ENCODE results near the gene CCDC188. TPM values are rescaled to one million over a fixed set of nuclear protein-coding genes. Genes with fewer than 3 reads are reported as not detected.

The CCDC188 gene
- total and polyA plus RNA-seq, 9 of the 15 experiments (the other 6 are each of a cell fraction or from before 2014, with no cell fraction given) = not detected

GRCh38 chr22:20127869-20128618 lies 22.8 kb downstream of the CCDC188 start (continued):
- TF ChIP-seq ZHX1 (conservative IDR thresholded peaks at IDR 0.05; ENCODE audit: low read length) = no peak
- 0 out of 2 replicates have a peak, but pooled peaks have one; percentile 1 for TF ChIP-seq POLR2AphosphoS5 (IDR thresholded peaks at IDR 0.05; ENCODE audit: control insufficient read depth, insufficient read depth, low read depth, low read length)
- peak; percentile 26; the same call in 1 of the 2 replicates for TF ChIP-seq ZKSCAN1 (IDR thresholded peaks at IDR 0.05; ENCODE audit: low read depth, low read length)
- 0 out of 2 replicates have a peak, but pooled peaks have one; percentile 33 for TF ChIP-seq ZNF583 (CRISPR knock-in tag; IDR thresholded peaks at IDR 0.05)
- TF ChIP-seq BCLAF1 (IDR thresholded peaks at IDR 0.05; ENCODE audit: borderline replicate concordance in 1 of 2, control insufficient read depth in 1 of 2, low read depth in 2 of 2, low read length in 1 of 2) = peak in 1 of 2 experiments; percentile 16; a peak in 1 of 4 replicates
- TF ChIP-seq ZNF282 (CRISPR knock-in tag; IDR thresholded peaks at IDR 0.05) = no peak
- TF ChIP-seq HNRNPUL1 (IDR thresholded peaks at IDR 0.05; ENCODE audit: low read length) = 0 out of 2 replicates have a peak, but pooled peaks have one; percentile 35
- peak; percentile 32 for TF ChIP-seq CHD2 (IDR thresholded peaks at IDR 0.05; ENCODE audit: low read depth, low read length)
- peak; percentile 82 for TF ChIP-seq RFX7 (CRISPR knock-in tag; IDR thresholded peaks at IDR 0.05)
- TF ChIP-seq DNMT1 (IDR thresholded peaks at IDR 0.05) = 0 out of 2 replicates have a peak, but pooled peaks have one; percentile 9
- TF ChIP-seq FIP1L1 (IDR thresholded peaks at IDR 0.05; ENCODE audit: low read depth, low read length, poor library complexity, severe bottlenecking) = peak; percentile 17
- no peak for TF ChIP-seq BDP1 (IDR thresholded peaks at IDR 0.05; ENCODE audit: insufficient read depth, insufficient read length)
- 0 out of 2 replicates have a peak, but pooled peaks have one; percentile 12 for TF ChIP-seq PATZ1 (CRISPR knock-in tag; IDR thresholded peaks at IDR 0.05; ENCODE audit: borderline replicate concordance)
- no peak for TF ChIP-seq GATAD2A (IDR thresholded peaks at IDR 0.05)
- TF ChIP-seq MYNN (IDR thresholded peaks at IDR 0.05) = peak; percentile 93
- TF ChIP-seq MYNN (CRISPR knock-in tag; IDR thresholded peaks at IDR 0.05) = no peak
- peak in 1 of 2 experiments; percentile 49; a peak in 1 of 4 replicates for TF ChIP-seq SIN3A (IDR thresholded peaks at IDR 0.05; ENCODE audit: borderline replicate concordance in 2 of 2, control insufficient read depth in 1 of 2, low read depth in 2 of 2, low read length in 2 of 2)
- TF ChIP-seq ZNF197 (CRISPR knock-in tag; IDR thresholded peaks at IDR 0.05; ENCODE audit: low read depth) = no peak
- 0 out of 2 replicates have a peak, but pooled peaks have one; percentile 12 for TF ChIP-seq ZNF668 (CRISPR knock-in tag; IDR thresholded peaks at IDR 0.05)
